IMR-90 (cell line): ENCODE data around the gene COL19A1. TPM values are rescaled to one million over a fixed set of nuclear protein-coding genes. Genes with fewer than 3 reads are reported as not detected.

Experiments
- ATAC-seq: fragments of 200-7000 bp; cut with Tn5 transposase; 2 replicates; pipeline ENCODE4 v1.9.1; 2020; ENCODE audit warnings: low read depth, mild to moderate bottlenecking, moderate library complexity
- BruUV-seq: library from RNA; stranded (reverse); fragments of 400-500 nt; replicated peaks from 2 replicates; lab custom pipeline; 2021; lab: Mats Ljungman, UMichigan
- CTCF ChIA-PET: fragments of 300-600 bp; formaldehyde crosslinking; extraction: SDS; loops from one replicate; lab custom pipeline; 2021; ENCODE audit warnings: antibody characterized with exemption; lab: Yijun Ruan, JAX
- POLR2A ChIA-PET: fragments of 300-600 bp; sonication (Branson Sonifier 250); formaldehyde crosslinking; loops from one replicate; lab custom pipeline; 2022; ENCODE audit warnings: antibody characterized with exemption; ENCODE audit not compliant: unreplicated experiment; lab: Charles Lee
- DNase-seq: peaks from one replicate; pipeline ENCODE4 v3.0.0; 2013
- H2AFZ ChIP-seq: replicated peaks from 2 replicates; pipeline ENCODE3; 2013; ENCODE audit warnings: low read length, mild to moderate bottlenecking; ENCODE audit not compliant: poor library complexity
- H2AK5ac ChIP-seq: 2 replicates; pipeline ENCODE4 v1.6.1; 2013; ENCODE audit warnings: low read depth, low read length, inconsistent platforms
- H2AK9ac ChIP-seq: replicated peaks from 2 replicates; pipeline ENCODE3; 2013; ENCODE audit warnings: mild to moderate bottlenecking, low read depth, low read length, moderate library complexity; ENCODE audit not compliant: poor library complexity
- H2BK120ac ChIP-seq: 2 replicates; pipeline ENCODE4 v1.6.1; 2013; ENCODE audit warnings: low read depth, low read length, inconsistent platforms
- H2BK15ac ChIP-seq: 3 replicates; pipeline ENCODE4 v1.6.1; 2013; ENCODE audit warnings: low read depth, low read length, inconsistent platforms
- H2BK20ac ChIP-seq: 2 replicates; pipeline ENCODE4 v1.6.1; 2013; ENCODE audit warnings: low read depth, mild to moderate bottlenecking, inconsistent platforms, low read length, moderate library complexity
- H2BK5ac ChIP-seq: 2 replicates; pipeline ENCODE4 v1.6.1; 2013; ENCODE audit warnings: mild to moderate bottlenecking, low read depth, low read length, inconsistent platforms; ENCODE audit not compliant: poor library complexity, severe bottlenecking
- H3K14ac ChIP-seq: replicated peaks from 2 replicates; pipeline ENCODE4 v1.6.1; 2013; ENCODE audit warnings: low read depth, low read length, inconsistent platforms
- H3K18ac ChIP-seq: 2 replicates; pipeline ENCODE4 v1.6.1; 2013; ENCODE audit warnings: low read depth, low read length, control low read depth
- H3K23ac ChIP-seq: 2 replicates; pipeline ENCODE4 v1.6.1; 2013; ENCODE audit warnings: low read depth, low read length, inconsistent platforms
- H3K27ac ChIP-seq: 2 replicates; pipeline ENCODE4 v1.5.1; 2013; ENCODE audit warnings: mild to moderate bottlenecking, control low read depth, low read length; ENCODE audit not compliant: insufficient read depth
- H3K27me3 ChIP-seq: 2 replicates; pipeline ENCODE4 v1.6.1; 2013; ENCODE audit warnings: low read length; ENCODE audit not compliant: control insufficient read depth, insufficient read depth
- H3K36me3 ChIP-seq: 2 replicates; pipeline ENCODE4 v1.6.1; 2013; ENCODE audit warnings: low read length, mixed read lengths; ENCODE audit not compliant: control insufficient read depth, insufficient read depth
- H3K4ac ChIP-seq: 2 replicates; pipeline ENCODE4 v1.6.1; 2013; ENCODE audit warnings: low read depth, low read length, inconsistent platforms
- H3K4me1 ChIP-seq: 2 replicates; pipeline ENCODE4 v1.6.1; 2013; ENCODE audit warnings: low read length, mixed read lengths; ENCODE audit not compliant: control insufficient read depth, insufficient read depth
- H3K4me2 ChIP-seq: 2 replicates; pipeline ENCODE4 v1.6.1; 2013; ENCODE audit warnings: low read depth, mild to moderate bottlenecking, control low read depth, low read length, moderate library complexity
- H3K4me3 ChIP-seq: 2 replicates; pipeline ENCODE4 v1.5.1; 2013; ENCODE audit warnings: low read depth, mild to moderate bottlenecking, control low read depth, low read length, moderate library complexity; ENCODE audit not compliant: insufficient read depth
- H3K56ac ChIP-seq: 2 replicates; pipeline ENCODE4 v1.6.1; 2013; ENCODE audit warnings: low read length, inconsistent platforms; ENCODE audit not compliant: insufficient read depth; ENCODE audit errors: extremely low read depth
- H3K79me1 ChIP-seq, 2 experiments: 2 replicates each; pipeline ENCODE4 v1.6.1; 2013; ENCODE audit warnings: low read length in 2 of 2, inconsistent platforms in 1 of 2, low read depth in 1 of 2
- H3K9ac ChIP-seq: 2 replicates; pipeline ENCODE4 v1.6.1; 2013; ENCODE audit warnings: low read depth, low read length, control low read depth
- H3K9me1 ChIP-seq: 2 replicates; pipeline ENCODE4 v1.6.1; 2013; ENCODE audit warnings: low read length, inconsistent platforms; ENCODE audit not compliant: insufficient read depth
- H3K9me3 ChIP-seq: 2 replicates; pipeline ENCODE4 v1.6.1; 2013; ENCODE audit warnings: low read length; ENCODE audit not compliant: control insufficient read depth, insufficient read depth
- H4K20me1 ChIP-seq: 2 replicates; pipeline ENCODE4 v1.6.1; 2013; ENCODE audit warnings: low read length, inconsistent platforms; ENCODE audit not compliant: insufficient read depth
- H4K5ac ChIP-seq: 2 replicates; pipeline ENCODE4 v1.6.1; 2013; ENCODE audit warnings: mild to moderate bottlenecking, low read depth, low read length, control low read depth
- H4K8ac ChIP-seq, 2 experiments: 2 replicates each; pipeline ENCODE4 v1.6.1; 2013; ENCODE audit warnings: low read depth in 2 of 2, low read length in 2 of 2, control low read depth in 1 of 2, inconsistent platforms in 1 of 2
- H4K91ac ChIP-seq: 2 replicates; pipeline ENCODE4 v1.6.1; 2013; ENCODE audit warnings: low read depth, low read length, inconsistent platforms; ENCODE audit not compliant: insufficient read depth
- BHLHE40 ChIP-seq: fragments of 150-350 bp; IDR thresholded peaks from 2 replicates; pipeline ENCODE4 v1.6.1; 2016; ENCODE audit warnings: mild to moderate bottlenecking, low read depth, low read length
- CEBPB ChIP-seq: IDR thresholded peaks from 2 replicates; pipeline ENCODE4 v1.6.1; 2012; ENCODE audit warnings: low read depth, low read length, improper control_type of control experiment
- CHD1 ChIP-seq: IDR thresholded peaks from 2 replicates; pipeline ENCODE4 v1.6.1; 2012; ENCODE audit warnings: low read depth, low read length, improper control_type of control experiment
- FOS ChIP-seq: fragments of 150-350 bp; IDR thresholded peaks from 2 replicates; pipeline ENCODE4 v1.6.1; 2016; ENCODE audit warnings: low read depth, low read length
- MAFK ChIP-seq: IDR thresholded peaks from 2 replicates; pipeline ENCODE4 v1.6.1; 2012; ENCODE audit warnings: low read depth, low read length, improper control_type of control experiment
- MAZ ChIP-seq: IDR thresholded peaks from 2 replicates; pipeline ENCODE4 v1.6.1; 2012; ENCODE audit warnings: low read depth, mild to moderate bottlenecking, low read length, improper control_type of control experiment, moderate library complexity, borderline replicate concordance
- MXI1 ChIP-seq: IDR thresholded peaks from 2 replicates; pipeline ENCODE4 v1.6.1; 2012; ENCODE audit warnings: low read depth, mild to moderate bottlenecking, low read length, moderate library complexity, borderline replicate concordance
- NFE2L2 ChIP-seq: fragments of 150-350 bp; IDR thresholded peaks from 2 replicates; pipeline ENCODE4 v1.6.1; 2016; ENCODE audit warnings: low read depth, mild to moderate bottlenecking, low read length
- POLR2A ChIP-seq: IDR thresholded peaks from 2 replicates; pipeline ENCODE4 v1.6.1; 2012; ENCODE audit warnings: mild to moderate bottlenecking, low read depth, low read length
- RAD21 ChIP-seq: IDR thresholded peaks from 2 replicates; pipeline ENCODE4 v1.6.1; 2012; ENCODE audit warnings: low read length, improper control_type of control experiment
- RCOR1 ChIP-seq: IDR thresholded peaks from 2 replicates; pipeline ENCODE4 v1.6.1; 2012; ENCODE audit warnings: mild to moderate bottlenecking, low read length, improper control_type of control experiment; ENCODE audit not compliant: insufficient replicate concordance
- RFX5 ChIP-seq: IDR thresholded peaks from 2 replicates; pipeline ENCODE4 v1.8.0; 2012; ENCODE audit warnings: low read depth, mild to moderate bottlenecking, low read length, moderate library complexity
- SMC3 ChIP-seq: fragments of 150-350 bp; IDR thresholded peaks from 2 replicates; pipeline ENCODE4 v1.6.1; 2016; ENCODE audit warnings: low read depth, mild to moderate bottlenecking, antibody characterized with exemption, low read length, moderate library complexity
- dilution Hi-C: fragments of 300-500 bp; cut with HindIII; formaldehyde crosslinking; loops from one replicate; pipeline ENCODE4 v1.14.3; 2018; ENCODE audit warnings: low sequenced_read_pairs; ENCODE audit not compliant: unreplicated experiment
- in situ Hi-C: fragments of 300-500 bp; cut with MboI; formaldehyde crosslinking; loops from 3 replicates; pipeline ENCODE4 v1.14.3; 2019; ENCODE audit warnings: low sequenced_read_pairs, inconsistent platforms, mixed read lengths
- intact Hi-C: fragments of 100-400 bp; cut with micrococcal nuclease; formaldehyde crosslinking; loops from 2 replicates; pipeline ENCODE4 v1.10.0; 2022
- polyA plus RNA-seq, 3 experiments: library from polyadenylated mRNA; depleted of rRNA; stranded (reverse); fragments of >200 nt; gene quantifications; 2 replicates each; pipeline ENCODE4 v1.2.3, GENCODE V29; 2012; ENCODE audit warnings: low replicate concordance in 1 of 3
- total RNA-seq: library from RNA; depleted of rRNA; stranded (reverse); fragments of >200 nt; gene quantifications from 2 replicates; pipeline ENCODE4 v1.2.3, GENCODE V29; 2012
- TF ChIP-seq, protein P1 (sequence below): fragments of 150-350 bp; IDR thresholded peaks from 2 replicates; pipeline ENCODE4 v1.6.1; 2017; ENCODE audit warnings: mild to moderate bottlenecking, antibody characterized with exemption, low read length, low read depth
- TF ChIP-seq, protein P2 (sequence below): fragments of 150-350 bp; IDR thresholded peaks from 2 replicates; pipeline ENCODE4 v1.6.1; 2016; ENCODE audit warnings: low read depth, mild to moderate bottlenecking, low read length, moderate library complexity, borderline replicate concordance
- TF ChIP-seq, protein P3 (sequence below): conservative IDR thresholded peaks from 2 replicates; pipeline ENCODE4 v1.5.1; 2012; ENCODE audit warnings: mild to moderate bottlenecking, low read depth, low read length, improper control_type of control experiment

Gene COL19A1
- total and polyA plus RNA-seq, 2 of the 4 experiments (the other 2 are of a cell fraction) = under 0.01 TPM; not detected in 1

DNA sequence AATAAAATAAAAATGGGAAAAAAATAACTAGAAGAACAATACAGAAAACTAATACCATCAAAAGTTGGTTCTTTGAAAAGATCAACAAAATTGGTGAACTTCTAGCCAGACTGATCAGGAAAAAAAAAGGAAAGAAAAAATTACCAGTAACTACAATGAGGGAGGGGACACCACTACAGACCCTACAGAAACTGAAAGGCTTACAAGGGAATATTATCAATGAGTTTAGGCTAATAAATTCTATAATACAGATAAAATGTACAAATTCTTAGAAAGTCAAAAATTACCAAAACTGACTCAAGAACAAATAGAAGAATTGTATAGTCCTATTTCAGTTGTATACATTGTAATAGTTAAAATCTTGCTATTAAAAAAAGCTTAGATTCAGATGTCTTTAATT, 141.8 kb downstream of the COL19A1 start:
- Histone ChIP-seq H2AK9ac (no peak overlapping the region), H3K56ac (no peak overlapping the region), H3K18ac (no peak overlapping the region), H2BK20ac (no peak overlapping the region), H4K20me1 (no peaks in the 10 kb centered on the region), H4K8ac (no peak overlapping the region), H3K36me3 (no peaks in the 10 kb centered on the region), H2AFZ (no peak overlapping the region), H4K91ac (no peak overlapping the region), H4K5ac (no peak overlapping the region), H3K79me1 (no peaks in the 10 kb centered on the region), H3K4me3 (no peak overlapping the region), H2BK15ac (no peak overlapping the region), H3K9me1 (no peaks in the 10 kb centered on the region), H3K23ac (no peak overlapping the region), H3K4me2 (no peak overlapping the region), H3K27me3 (no peaks in the 10 kb centered on the region), H3K9me3 (peaks cover 7% of the 10 kb centered on the region; the same call in 1 of the 2 replicates), H3K4ac (no peak overlapping the region), H2BK5ac (no peak overlapping the region), H3K4me1 (no peaks in the 10 kb centered on the region), H3K27ac (no peak overlapping the region), H2BK120ac (no peak overlapping the region), H2AK5ac (no peak overlapping the region), H3K9ac (no peak overlapping the region), H3K14ac (no peak overlapping the region)
- CTCF ChIA-PET = no interaction called here
- DNase-seq = no peak
- intact Hi-C loops (no loop called here), dilution Hi-C loops (no loop called here), in situ Hi-C loops (no loop called here)
- ATAC-seq = no peak
- no TSS peak for BruUV-seq
- POLR2A ChIA-PET = no interaction called here
- no peak for TF ChIP-seq CEBPB
- TF ChIP-seq, protein P1, sequence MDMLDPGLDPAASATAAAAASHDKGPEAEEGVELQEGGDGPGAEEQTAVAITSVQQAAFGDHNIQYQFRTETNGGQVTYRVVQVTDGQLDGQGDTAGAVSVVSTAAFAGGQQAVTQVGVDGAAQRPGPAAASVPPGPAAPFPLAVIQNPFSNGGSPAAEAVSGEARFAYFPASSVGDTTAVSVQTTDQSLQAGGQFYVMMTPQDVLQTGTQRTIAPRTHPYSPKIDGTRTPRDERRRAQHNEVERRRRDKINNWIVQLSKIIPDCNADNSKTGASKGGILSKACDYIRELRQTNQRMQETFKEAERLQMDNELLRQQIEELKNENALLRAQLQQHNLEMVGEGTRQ = no peak
- no peak for TF ChIP-seq BHLHE40
- no peak for TF ChIP-seq MAZ
- no peak for TF ChIP-seq RCOR1
- TF ChIP-seq SMC3 = no peak
- TF ChIP-seq, protein P2, sequence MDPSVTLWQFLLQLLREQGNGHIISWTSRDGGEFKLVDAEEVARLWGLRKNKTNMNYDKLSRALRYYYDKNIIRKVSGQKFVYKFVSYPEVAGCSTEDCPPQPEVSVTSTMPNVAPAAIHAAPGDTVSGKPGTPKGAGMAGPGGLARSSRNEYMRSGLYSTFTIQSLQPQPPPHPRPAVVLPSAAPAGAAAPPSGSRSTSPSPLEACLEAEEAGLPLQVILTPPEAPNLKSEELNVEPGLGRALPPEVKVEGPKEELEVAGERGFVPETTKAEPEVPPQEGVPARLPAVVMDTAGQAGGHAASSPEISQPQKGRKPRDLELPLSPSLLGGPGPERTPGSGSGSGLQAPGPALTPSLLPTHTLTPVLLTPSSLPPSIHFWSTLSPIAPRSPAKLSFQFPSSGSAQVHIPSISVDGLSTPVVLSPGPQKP = no peak
- TF ChIP-seq RAD21 = no peak
- no peak for TF ChIP-seq RFX5
- no peak for TF ChIP-seq MAFK
- no peak for TF ChIP-seq MXI1
- TF ChIP-seq POLR2A = no peak
- no peak for TF ChIP-seq FOS
- TF ChIP-seq, protein P3, sequence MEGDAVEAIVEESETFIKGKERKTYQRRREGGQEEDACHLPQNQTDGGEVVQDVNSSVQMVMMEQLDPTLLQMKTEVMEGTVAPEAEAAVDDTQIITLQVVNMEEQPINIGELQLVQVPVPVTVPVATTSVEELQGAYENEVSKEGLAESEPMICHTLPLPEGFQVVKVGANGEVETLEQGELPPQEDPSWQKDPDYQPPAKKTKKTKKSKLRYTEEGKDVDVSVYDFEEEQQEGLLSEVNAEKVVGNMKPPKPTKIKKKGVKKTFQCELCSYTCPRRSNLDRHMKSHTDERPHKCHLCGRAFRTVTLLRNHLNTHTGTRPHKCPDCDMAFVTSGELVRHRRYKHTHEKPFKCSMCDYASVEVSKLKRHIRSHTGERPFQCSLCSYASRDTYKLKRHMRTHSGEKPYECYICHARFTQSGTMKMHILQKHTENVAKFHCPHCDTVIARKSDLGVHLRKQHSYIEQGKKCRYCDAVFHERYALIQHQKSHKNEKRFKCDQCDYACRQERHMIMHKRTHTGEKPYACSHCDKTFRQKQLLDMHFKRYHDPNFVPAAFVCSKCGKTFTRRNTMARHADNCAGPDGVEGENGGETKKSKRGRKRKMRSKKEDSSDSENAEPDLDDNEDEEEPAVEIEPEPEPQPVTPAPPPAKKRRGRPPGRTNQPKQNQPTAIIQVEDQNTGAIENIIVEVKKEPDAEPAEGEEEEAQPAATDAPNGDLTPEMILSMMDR = no peak
- no peak for TF ChIP-seq CHD1
- TF ChIP-seq NFE2L2 = no peak
